Naive thymus-derived CD8-positive, alpha-beta T cell (primary cell): ENCODE measurements around the gene TTC22. TPM values are rescaled to one million over a fixed set of nuclear protein-coding genes. Genes with fewer than 3 reads are reported as not detected.

ENCODE experiments used
- ATAC-seq, 2 donors: fragments of 150-1000 bp; cut with Tn5 transposase in 1 of 2; sonication (Bioruptor Pico), chemical (Tn5 transposase) in 1 of 2; 1 replicate in 1 of 2; 2 replicates in 1 of 2; pipeline ENCODE4 v1.10.0; 2021; ENCODE audit warnings: mild to moderate bottlenecking in 2 of 2, moderate library complexity in 2 of 2
- POLR2A ChIA-PET: fragments of 350-600 bp; sonication (Branson Sonifier 250); formaldehyde crosslinking; loops from one replicate; lab custom pipeline; 2021; ENCODE audit warnings: antibody characterized with exemption; lab: Charles Lee
- DNase-seq, 10 donors: peaks; one replicate each; pipeline versions ENCODE4 v3.0.0 to v3.0.0-alpha.2; 2020 to 2022
- H3K27ac Mint-ChIP-seq, 10 donors: one replicate each; pipeline ENCODE4 v1.8.0; 2020 to 2022; ENCODE audit warnings: mild to moderate bottlenecking in 10 of 10, mixed read lengths in 10 of 10, moderate library complexity in 4 of 10, inconsistent platforms in 1 of 10
- H3K27me3 Mint-ChIP-seq, 5 donors: one replicate each; pipeline ENCODE4 v1.8.0; 2021 to 2022; ENCODE audit warnings: mixed read lengths in 5 of 5
- H3K36me3 Mint-ChIP-seq, 3 donors: one replicate each; pipeline ENCODE4 v1.8.0; 2020 to 2022; ENCODE audit warnings: mixed read lengths in 3 of 3, mild to moderate bottlenecking in 2 of 3, inconsistent platforms in 1 of 3
- H3K4me1 Mint-ChIP-seq, 4 donors: one replicate each; pipeline ENCODE4 v1.8.0; 2021 to 2022; ENCODE audit warnings: mixed read lengths in 4 of 4
- H3K4me3 Mint-ChIP-seq, 10 donors: one replicate each; pipeline ENCODE4 v1.8.0; 2020 to 2022; ENCODE audit warnings: mild to moderate bottlenecking in 10 of 10, mixed read lengths in 10 of 10, moderate library complexity in 6 of 10, inconsistent platforms in 1 of 10
- H3K9me3 Mint-ChIP-seq, 9 donors: one replicate each; pipeline ENCODE4 v1.8.0; 2020 to 2022; ENCODE audit warnings: mixed read lengths in 9 of 9, mild to moderate bottlenecking in 3 of 9, inconsistent platforms in 1 of 9, moderate library complexity in 1 of 9
- polyA plus RNA-seq, 3 donors: library from polyadenylated mRNA; unstranded; fragments of 300-500 nt; fragmentation: Illumina TruSeq; gene quantifications; one replicate each; pipeline ENCODE4 v1.2.3, GENCODE V29; 2021
- total RNA-seq, 8 experiments: library from RNA in 2 of 8; stranded (reverse) in 2 of 8; gene quantifications; one replicate each; pipeline ENCODE4 v1.2.3 and lab custom pipeline; 2021 to 2026

Gene TTC22
- total and polyA plus RNA-seq, 5 experiments from 2014 or later, result 1.7 to 12.6 (median 3.2) TPM

DNA sequence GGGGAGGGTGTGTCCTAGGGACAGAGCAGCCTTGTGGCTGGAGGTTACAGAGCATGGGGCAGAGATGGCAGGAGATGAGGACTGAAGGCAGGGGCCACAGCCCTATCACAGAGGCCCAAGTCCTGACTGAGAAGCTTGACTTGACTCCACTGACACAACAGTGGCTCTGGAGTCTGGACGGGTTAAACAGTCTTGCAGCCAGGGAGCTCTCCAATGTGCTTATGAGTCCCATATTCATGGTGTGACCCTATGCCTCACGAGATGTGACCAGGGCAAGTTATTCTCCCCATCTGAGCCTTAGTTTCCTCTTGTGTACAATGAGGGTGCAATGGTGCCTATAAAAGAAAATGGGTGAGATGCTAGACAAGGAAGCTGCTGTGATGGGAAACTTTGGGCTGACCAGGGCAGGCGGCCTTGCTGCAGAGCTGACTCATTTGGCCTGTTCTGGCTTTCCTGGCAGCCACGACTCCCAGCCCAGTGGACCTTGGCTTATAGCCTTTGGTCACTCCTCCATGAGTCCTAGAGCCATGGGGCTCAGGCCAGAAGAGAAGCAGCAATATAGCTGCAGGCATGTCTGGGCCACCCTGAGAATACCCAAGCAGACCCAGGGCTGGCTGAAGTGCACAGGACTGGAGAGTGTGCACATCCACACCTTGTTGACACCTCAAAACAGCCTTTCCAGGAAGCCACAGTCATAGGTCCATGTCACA lies 2.8 kb upstream of the TTC22 start:
- H3K27ac Mint-ChIP-seq, result peak overlapping the region in 5 of 10 donors; percentile 27 to 83 (median 49)
- POLR2A ChIA-PET, result no interaction called here
- ATAC-seq (no peak), DNase-seq (peak in 1 of 10 donors; percentile 58)
- H3K27me3 Mint-ChIP-seq, result no peaks in the 10 kb centered on the region
- peak overlapping the region in 2 of 10 donors; percentile 17 to 40 for H3K4me3 Mint-ChIP-seq
- no peaks in the 10 kb centered on the region for H3K9me3 Mint-ChIP-seq
- no peaks in the 10 kb centered on the region for H3K36me3 Mint-ChIP-seq
- H3K4me1 Mint-ChIP-seq, result peaks cover 19 to 59% (median 29%) of the 10 kb centered on the region in 4 donors

DNA sequence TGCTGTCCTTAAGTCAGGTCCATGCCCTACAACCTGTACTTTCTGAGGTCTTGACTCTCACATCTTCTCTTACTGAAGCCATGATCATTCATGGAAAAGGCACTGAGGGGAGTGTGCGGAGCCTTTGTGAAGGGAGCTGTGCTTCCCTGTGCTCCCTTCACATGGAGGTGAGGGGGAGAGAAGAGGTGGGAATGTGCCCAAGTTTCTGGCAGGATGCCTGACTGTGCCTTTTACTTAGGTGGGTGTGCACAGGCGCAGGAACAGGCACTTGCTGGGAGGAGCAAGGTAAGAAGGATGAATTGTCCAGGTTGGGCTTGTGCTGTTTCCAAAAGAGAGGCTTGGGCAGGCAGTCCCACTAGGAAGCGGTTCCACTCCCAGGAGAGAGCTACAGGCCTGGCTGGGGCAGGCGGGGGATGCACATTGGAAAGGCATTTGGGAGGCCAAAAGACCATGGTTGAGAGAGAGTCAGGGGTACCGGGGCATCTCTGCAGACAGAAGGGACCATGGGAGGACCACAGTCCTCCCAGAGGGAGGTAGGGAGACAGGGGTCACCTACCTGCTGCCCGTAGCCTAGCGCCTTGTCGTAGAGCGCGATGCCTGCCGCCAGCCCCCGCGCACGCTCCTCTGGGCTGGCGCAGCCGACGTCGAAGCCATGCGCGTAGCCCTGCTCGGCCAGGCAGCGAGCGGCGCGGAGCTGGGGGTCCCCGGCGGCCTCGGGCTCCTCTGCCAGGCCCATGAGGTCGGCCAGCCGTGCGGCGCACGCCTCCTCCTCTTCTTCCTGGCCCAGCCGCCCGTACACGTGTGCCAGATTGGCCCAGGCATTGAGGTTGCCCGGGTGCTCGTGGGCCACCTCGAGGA lies 853 bp downstream of the TTC22 start:
- POLR2A ChIA-PET, result interaction anchor here (0.6 to 2.0 kb wide), 5 partner anchors 85 to 748 kb away, joined by 3 to 8 read pairs (median 3); partner anchors contain the start of genes TMEM59 and TTC4
- Mint-ChIP-seq H3K9me3 (no peaks in the 10 kb centered on the region), H3K4me3 (peak overlapping the region; percentile 88 to 98 (median 95)), H3K27ac (peak overlapping the region; percentile 50 to 93 (median 88)), H3K27me3 (no peaks in the 10 kb centered on the region), H3K36me3 (peaks cover 0 to 18% (median 3%) of the 10 kb centered on the region in 3 donors), H3K4me1 (peaks cover 33 to 68% (median 52%) of the 10 kb centered on the region in 4 donors)
- DNase-seq (peak in 1 of 10 donors; percentile 52), ATAC-seq (no peak)

DNA sequence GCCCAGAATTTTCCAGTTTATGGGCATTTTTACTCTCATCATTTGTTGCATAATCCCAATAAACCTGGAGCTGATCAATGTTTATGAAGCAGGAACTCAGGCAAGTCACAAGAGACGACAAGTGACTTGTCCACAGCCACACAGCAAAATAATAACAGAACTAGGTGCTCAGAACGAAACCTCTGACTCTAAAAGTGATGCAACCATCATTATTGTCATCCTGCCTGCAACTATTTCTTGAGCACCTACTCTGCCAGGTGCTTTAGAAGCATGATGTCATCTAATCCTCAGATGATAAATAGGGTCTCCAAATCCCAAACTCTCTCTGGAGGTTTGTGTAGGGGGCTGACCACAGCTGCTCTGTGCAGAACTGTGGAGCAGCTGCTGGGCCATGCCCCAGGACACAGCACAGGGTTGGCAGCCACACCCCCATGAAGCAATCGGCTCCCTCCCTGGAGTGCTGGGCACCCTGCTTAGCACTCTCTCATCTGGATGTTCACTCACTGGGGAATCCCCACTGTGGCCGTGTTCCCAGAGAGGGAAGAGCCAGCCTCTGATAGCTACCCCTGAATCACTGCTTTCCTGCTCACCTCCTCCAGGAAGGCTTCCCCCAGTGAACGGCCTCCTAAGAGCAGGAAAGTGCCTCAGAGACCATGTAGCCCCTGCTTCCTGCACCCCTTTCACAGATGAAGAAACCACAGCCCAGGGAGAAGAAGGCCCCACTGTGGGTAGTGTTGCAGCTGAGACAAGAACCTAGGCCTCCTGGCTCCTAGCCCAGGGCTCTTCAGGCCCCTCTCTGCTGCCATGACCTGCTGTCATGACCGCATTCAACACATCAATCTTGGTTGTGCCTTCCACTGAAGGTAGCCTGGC lies 2.1 kb downstream of the TTC22 start:
- H3K27me3 Mint-ChIP-seq, result no peaks in the 10 kb centered on the region
- ATAC-seq (no peak), DNase-seq (peak in 1 of 10 donors; percentile 43)
- peaks cover 0 to 19% (median 6%) of the 10 kb centered on the region in 3 donors for H3K36me3 Mint-ChIP-seq
- H3K4me3 Mint-ChIP-seq, result peak overlapping the region; percentile 85 to 98 (median 91)
- peak overlapping the region; percentile 50 to 92 (median 88) for H3K27ac Mint-ChIP-seq
- POLR2A ChIA-PET, result interaction anchor here (0.6 kb wide), 1 partner anchor 746 kb away, joined by 3 read pairs; the partner anchor contains the start of gene TMEM59
- H3K4me1 Mint-ChIP-seq, result peaks cover 36 to 63% (median 55%) of the 10 kb centered on the region in 4 donors
- H3K9me3 Mint-ChIP-seq, result no peaks in the 10 kb centered on the region

DNA sequence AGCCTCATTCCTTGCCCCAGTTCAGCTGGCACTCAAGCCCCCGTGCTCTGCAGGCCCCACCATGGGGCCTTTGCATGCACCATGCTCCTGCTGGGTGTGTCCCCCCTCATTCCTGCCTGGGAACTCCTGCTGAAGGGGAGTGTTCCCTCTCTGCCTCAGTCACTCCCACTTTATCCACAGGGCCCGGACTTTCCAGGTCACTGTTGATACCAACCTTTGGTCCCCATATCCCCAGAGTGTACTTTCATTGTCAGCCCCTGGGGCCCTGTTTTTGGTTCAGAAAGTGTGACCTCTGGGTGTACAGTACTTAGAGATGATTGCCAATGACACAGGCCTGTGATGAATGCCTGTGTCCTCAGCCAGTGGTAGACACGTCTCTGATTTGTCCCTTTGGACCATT lies 2.9 kb downstream of the TTC22 start:
- Mint-ChIP-seq H3K4me1 (peaks cover 36 to 60% (median 55%) of the 10 kb centered on the region in 4 donors), H3K27me3 (no peaks in the 10 kb centered on the region), H3K4me3 (peak overlapping the region in 5 of 10 donors; percentile 20 to 98 (median 22)), H3K27ac (peak overlapping the region in 9 of 10 donors; percentile 33 to 91 (median 80)), H3K9me3 (no peaks in the 10 kb centered on the region), H3K36me3 (peaks cover 0 to 21% (median 6%) of the 10 kb centered on the region in 3 donors)
- ATAC-seq, result no peak
- POLR2A ChIA-PET, result no interaction called here
- DNase-seq, result peak in 1 of 10 donors; percentile 22

DNA sequence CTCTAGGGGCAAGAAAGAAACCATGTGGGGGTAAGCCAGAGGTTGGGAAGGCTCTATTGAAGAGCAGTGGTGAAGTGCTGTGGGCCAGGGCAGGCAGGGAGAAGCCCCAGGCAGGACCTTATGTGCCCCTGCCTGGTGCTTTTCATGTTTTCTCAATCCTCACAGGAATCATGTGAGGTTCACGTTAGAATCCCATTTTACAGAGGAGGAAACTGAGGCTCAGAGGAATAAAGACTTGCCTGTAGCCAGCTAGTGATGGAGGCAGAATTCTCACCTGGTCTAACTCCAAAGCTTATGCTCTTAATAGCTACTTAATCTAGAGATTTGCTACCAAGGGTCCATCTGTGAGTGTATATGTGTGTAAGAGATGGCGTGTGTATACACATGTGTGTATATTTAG lies 4.2 kb downstream of the TTC22 start:
- ATAC-seq, result no peak
- no peaks in the 10 kb centered on the region for H3K27me3 Mint-ChIP-seq
- DNase-seq, result no peak
- H3K4me1 Mint-ChIP-seq, result peaks cover 32 to 54% (median 52%) of the 10 kb centered on the region in 4 donors
- peaks cover 0 to 23% (median 17%) of the 10 kb centered on the region in 3 donors for H3K36me3 Mint-ChIP-seq
- H3K4me3 Mint-ChIP-seq, result peak overlapping the region in 4 of 10 donors; percentile 4 to 44 (median 38)
- peak overlapping the region in 6 of 10 donors; percentile 16 to 70 (median 40) for H3K27ac Mint-ChIP-seq
- POLR2A ChIA-PET, result no interaction called here
- H3K9me3 Mint-ChIP-seq, result no peaks in the 10 kb centered on the region

DNA sequence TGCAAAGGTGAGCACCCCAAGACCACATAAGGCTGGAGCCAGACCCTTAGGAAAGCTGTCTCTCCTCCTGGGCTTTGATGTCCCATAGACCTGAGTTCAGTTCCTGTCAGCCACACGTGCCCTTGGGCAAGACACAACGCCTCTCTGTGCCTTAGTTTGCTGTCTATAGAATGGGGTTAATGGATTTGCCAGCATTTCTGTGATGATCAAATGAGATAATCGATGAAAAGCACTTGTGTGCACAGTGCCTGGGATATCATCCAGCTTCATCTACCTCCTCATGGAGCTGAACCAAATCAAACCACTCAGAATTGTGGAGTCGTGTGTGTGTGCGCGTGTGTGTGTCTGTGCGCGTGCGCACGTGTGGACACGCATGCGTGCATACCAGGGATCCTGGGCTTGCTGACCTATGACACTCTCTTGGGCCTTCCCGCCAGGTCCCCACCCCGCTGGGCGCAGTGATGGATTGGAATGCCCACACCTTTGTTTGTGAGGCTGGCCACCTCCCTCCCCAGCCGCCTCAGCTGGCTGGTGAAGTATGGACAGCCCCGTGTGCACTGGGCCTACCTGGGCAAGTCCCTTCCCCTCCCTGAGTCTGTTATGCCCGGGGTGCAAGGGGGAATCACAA lies 5.2 kb downstream of the TTC22 start:
- Mint-ChIP-seq H3K9me3 (no peaks in the 10 kb centered on the region), H3K27me3 (no peaks in the 10 kb centered on the region), H3K4me1 (peaks cover 28 to 47% (median 45%) of the 10 kb centered on the region in 4 donors), H3K27ac (peak overlapping the region in 5 of 10 donors; percentile 21 to 66 (median 28)), H3K4me3 (no peak overlapping the region), H3K36me3 (peaks cover 0 to 31% (median 17%) of the 10 kb centered on the region in 3 donors)
- DNase-seq, result peak in 1 of 10 donors; percentile 23
- POLR2A ChIA-PET, result no interaction called here
- no peak for ATAC-seq

DNA sequence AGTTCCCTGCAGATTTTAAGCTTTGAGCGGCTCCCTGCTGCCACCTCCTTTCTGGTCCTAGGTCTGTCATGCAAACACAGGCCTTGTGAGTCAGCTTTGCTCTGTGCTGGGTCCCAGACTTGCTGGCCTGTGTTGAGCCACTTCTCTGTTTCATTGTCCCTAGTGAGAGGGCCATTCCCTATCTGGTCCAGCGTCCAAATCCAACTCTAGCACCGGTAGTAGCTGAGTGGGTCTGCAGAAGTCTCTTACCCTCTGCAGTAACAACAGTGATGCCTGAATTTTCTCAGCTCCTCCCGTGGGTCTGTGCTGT lies 5.8 kb downstream of the TTC22 start:
- Mint-ChIP-seq H3K27me3 (no peaks in the 10 kb centered on the region), H3K27ac (peak overlapping the region in 2 of 10 donors; percentile 21 to 25), H3K4me3 (no peak overlapping the region), H3K36me3 (peaks cover 0 to 35% (median 17%) of the 10 kb centered on the region in 3 donors), H3K4me1 (peaks cover 28 to 47% (median 44%) of the 10 kb centered on the region in 4 donors), H3K9me3 (no peaks in the 10 kb centered on the region)
- ATAC-seq, result no peak
- peak in 1 of 10 donors; percentile 11 for DNase-seq
- POLR2A ChIA-PET, result no interaction called here

DNA sequence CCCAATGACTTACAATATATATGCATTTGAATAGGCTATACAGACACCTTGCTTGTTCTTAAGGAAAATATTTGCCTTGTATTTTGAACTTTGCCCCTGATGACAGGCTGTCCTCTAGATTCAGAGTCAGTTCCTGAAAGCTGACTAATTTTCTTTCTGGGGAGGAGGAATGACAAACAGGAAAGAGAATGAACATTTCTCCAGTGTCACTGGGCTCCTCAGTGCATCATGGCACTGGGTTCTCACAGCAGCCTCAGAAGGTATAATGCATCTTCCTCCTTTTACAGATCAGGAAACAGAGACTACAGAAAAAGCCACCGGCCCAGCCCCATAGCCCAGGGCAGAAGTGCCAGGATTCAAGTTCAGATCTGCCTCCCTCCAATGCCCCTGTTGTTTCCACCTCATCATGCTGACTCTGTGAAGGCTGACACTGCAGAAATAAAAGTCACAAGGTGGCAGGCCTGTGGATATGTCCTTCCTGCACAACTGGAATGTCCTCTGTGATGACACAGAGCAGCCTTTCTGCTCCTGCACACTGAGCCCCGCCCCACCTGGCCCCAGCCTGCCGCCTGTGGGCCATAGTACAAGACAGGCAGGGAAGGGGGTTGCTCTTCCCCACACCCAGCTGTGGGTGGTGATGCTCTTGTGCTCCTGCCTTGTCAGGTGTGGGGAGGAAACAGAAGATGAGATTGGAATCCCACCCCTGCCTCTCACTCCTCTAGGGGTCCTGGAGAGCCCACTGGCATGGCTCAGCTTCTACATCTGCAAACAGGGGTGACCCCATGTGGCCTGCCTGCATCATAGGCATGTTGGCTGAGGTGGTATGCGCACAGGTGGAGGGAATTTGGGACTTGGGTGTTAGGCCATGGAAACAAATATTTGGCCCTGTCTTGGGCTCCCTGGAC lies 6.4 kb downstream of the TTC22 start:
- no peak overlapping the region for H3K4me3 Mint-ChIP-seq
- H3K27me3 Mint-ChIP-seq, result no peaks in the 10 kb centered on the region
- ATAC-seq, result no peak
- H3K36me3 Mint-ChIP-seq, result peaks cover 0 to 38% (median 17%) of the 10 kb centered on the region in 3 donors
- POLR2A ChIA-PET, result no interaction called here
- peak overlapping the region in 6 of 10 donors; percentile 15 to 80 (median 29) for H3K27ac Mint-ChIP-seq
- DNase-seq, result peak in 1 of 10 donors; percentile 46
- H3K9me3 Mint-ChIP-seq, result no peaks in the 10 kb centered on the region
- peaks cover 24 to 42% (median 41%) of the 10 kb centered on the region in 4 donors for H3K4me1 Mint-ChIP-seq

DNA sequence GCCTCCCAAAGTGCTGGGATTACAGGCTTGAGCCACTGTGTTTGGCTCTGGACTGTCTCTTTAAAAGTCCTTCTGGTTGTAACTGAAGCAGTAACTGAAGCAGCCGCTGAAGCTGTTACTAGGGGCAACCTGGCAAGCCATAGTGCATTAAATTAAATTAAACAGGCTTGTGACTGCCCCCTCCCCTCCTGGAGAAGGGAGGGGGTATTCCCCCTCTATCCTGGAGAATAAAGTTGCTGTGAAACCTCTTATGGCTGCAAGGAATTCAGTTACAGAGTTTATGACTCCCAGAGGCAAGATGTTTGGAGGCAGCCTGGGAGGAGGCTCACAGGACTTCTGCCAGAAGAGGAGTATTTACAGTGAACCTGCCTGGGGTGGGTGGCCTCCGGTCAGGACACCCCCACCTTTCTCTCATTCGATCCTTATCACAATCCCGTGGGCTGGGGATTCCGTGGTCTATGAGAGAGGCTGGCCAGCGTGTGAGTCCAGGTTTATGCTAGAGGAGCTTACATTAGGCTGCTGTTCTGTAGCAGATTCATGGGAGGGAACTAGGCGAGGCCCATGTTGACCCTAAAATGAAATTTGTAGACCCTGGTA lies 8.3 kb downstream of the TTC22 start:
- Mint-ChIP-seq H3K36me3 (peaks cover 0 to 41% (median 17%) of the 10 kb centered on the region in 3 donors), H3K27me3 (no peaks in the 10 kb centered on the region), H3K27ac (no peak overlapping the region), H3K4me3 (no peak overlapping the region), H3K9me3 (no peaks in the 10 kb centered on the region), H3K4me1 (peaks cover 21 to 28% (median 22%) of the 10 kb centered on the region in 4 donors)
- POLR2A ChIA-PET, result interaction anchor here (0.6 kb wide), 1 partner anchor 361 kb away, joined by 3 read pairs; no protein-coding TSS in a partner anchor
- DNase-seq (no peak), ATAC-seq (no peak)

DNA sequence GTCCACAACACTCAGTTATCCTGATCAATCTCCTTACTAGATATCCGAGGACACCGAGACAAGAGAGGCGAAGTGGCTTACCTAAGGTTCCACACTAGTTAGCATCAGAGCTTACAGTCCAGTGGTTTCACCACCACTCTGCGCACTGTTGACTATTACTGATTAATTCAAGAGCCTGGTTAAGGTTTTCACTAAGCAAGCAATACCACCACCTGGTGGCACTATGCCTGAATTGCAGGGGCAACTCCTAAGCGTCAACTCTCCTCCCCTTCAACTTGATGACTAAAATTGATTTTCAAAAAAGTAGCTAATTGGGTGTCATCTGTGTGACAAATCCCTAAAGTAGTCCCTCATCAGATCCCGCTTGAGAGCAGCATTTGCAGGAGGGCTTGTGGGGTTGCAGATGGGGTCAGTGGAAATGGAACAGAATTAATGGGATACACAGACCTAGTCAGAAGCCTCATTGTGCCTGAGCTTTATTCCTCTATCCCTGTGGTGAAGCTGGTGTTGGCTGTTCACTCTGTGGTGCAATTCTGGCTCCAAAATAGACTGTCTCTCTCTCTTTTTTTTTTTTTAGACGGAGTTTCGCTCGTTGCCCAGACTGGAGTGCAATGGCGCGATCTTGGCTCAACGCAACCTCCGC lies 9.1 kb downstream of the TTC22 start:
- Mint-ChIP-seq H3K9me3 (no peaks in the 10 kb centered on the region), H3K4me1 (peaks cover 19 to 22% (median 20%) of the 10 kb centered on the region in 4 donors), H3K36me3 (peaks cover 0 to 41% (median 17%) of the 10 kb centered on the region in 3 donors), H3K4me3 (no peak overlapping the region), H3K27ac (peak overlapping the region in 1 of 10 donors; percentile 6), H3K27me3 (no peaks in the 10 kb centered on the region)
- DNase-seq (peak in 4 of 10 donors; percentile 22 to 32 (median 28)), ATAC-seq (no peak)
- POLR2A ChIA-PET, result interaction anchor here (0.6 kb wide), 1 partner anchor 360 kb away, joined by 3 read pairs; no protein-coding TSS in a partner anchor
